Right atrium auricular region (tissue), 2 donors: Measurements from ENCODE around the gene KCNH2. TPM values are rescaled to one million over a fixed set of nuclear protein-coding genes. Genes with fewer than 3 reads are reported as not detected.

ENCODE experiments used
- DNase-seq: peaks from one replicate; pipeline ENCODE4 v3.0.0-alpha.2; 2019; ENCODE audit warnings: low spot score
- H3K27ac ChIP-seq, 2 donors: fragments of 200-600 bp; sonication (generic); 1 replicate in 1 of 2; 2 replicates in 1 of 2; pipeline ENCODE4 v1.5.1; 2016 to 2019
- H3K27me3 ChIP-seq, 2 donors: fragments of 200-600 bp; sonication (generic); one replicate each; pipeline versions ENCODE4 v1.5.1 to v1.6.0; 2017 to 2019
- H3K36me3 ChIP-seq: fragments of 200-600 bp; sonication (generic); one replicate; pipeline ENCODE4 v1.5.1; 2016
- H3K4me1 ChIP-seq, 2 donors: fragments of 200-600 bp; sonication (generic); one replicate each; pipeline versions ENCODE4 v1.5.1 to v1.6.0; 2017 to 2019
- H3K4me3 ChIP-seq, 2 donors: fragments of 200-600 bp; sonication (generic); 1 replicate in 1 of 2; 2 replicates in 1 of 2; pipeline ENCODE4 v1.5.1; 2017 to 2019; ENCODE audit warnings: mild to moderate bottlenecking in 1 of 2, moderate library complexity in 1 of 2
- H3K9me3 ChIP-seq, 2 donors: fragments of 200-600 bp; sonication (generic); one replicate each; pipeline ENCODE4 v1.5.1; 2019
- CTCF ChIP-seq, 2 donors: fragments of 200-600 bp; sonication (generic); IDR thresholded peaks; one replicate each; pipeline ENCODE4 v1.5.1; 2019; ENCODE audit warnings: antibody characterized with exemption in 2 of 2
- total RNA-seq, 2 donors: library from RNA; depleted of rRNA; stranded (reverse); fragments of >200 nt; gene quantifications; one replicate each; pipeline ENCODE4 v1.1.0, GENCODE V29; 2016

The KCNH2 gene
- total RNA-seq, 2 donors from 2014 or later, result 119 to 128 TPM

- TF ChIP-seq CTCF (IDR thresholded peaks at IDR 0.05), result no peak
- H3K4me1 ChIP-seq, result peaks cover 0 to 51% of the 10 kb centered on the region in 2 donors
- DNase-seq, result no peak
- H3K9me3 ChIP-seq, result no peaks in the 10 kb centered on the region
- H3K36me3 ChIP-seq, result peaks cover 27% of the 10 kb centered on the region
- no peak overlapping the region for H3K4me3 ChIP-seq
- H3K27ac ChIP-seq, result peak overlapping the region; percentile 75 to 85
- no peaks in the 10 kb centered on the region for H3K27me3 ChIP-seq
Measured at GRCh38 chr7:150954201-150954985, 23.7 kb downstream of the KCNH2 start.

- H3K9me3 ChIP-seq, result no peaks in the 10 kb centered on the region
- no peak overlapping the region for H3K4me3 ChIP-seq
- no peak for DNase-seq
- peaks cover 28% of the 10 kb centered on the region for H3K36me3 ChIP-seq
- H3K27me3 ChIP-seq, result no peaks in the 10 kb centered on the region
- H3K27ac ChIP-seq, result peak overlapping the region; percentile 75 to 85
- peaks cover 0 to 52% of the 10 kb centered on the region in 2 donors for H3K4me1 ChIP-seq
- TF ChIP-seq CTCF (IDR thresholded peaks at IDR 0.05), result no peak
Measured at GRCh38 chr7:150953061-150953997, 24.8 kb downstream of the KCNH2 start.

GRCh38 chr7:150952331-150953050 is 25.6 kb downstream of the KCNH2 start:
- H3K36me3 ChIP-seq, result peaks cover 24% of the 10 kb centered on the region
- no peak overlapping the region for H3K4me3 ChIP-seq
- H3K27ac ChIP-seq, result peak overlapping the region in 1 of 2 donors; percentile 75
- no peaks in the 10 kb centered on the region for H3K9me3 ChIP-seq
- H3K4me1 ChIP-seq, result peaks cover 0 to 52% of the 10 kb centered on the region in 2 donors
- no peaks in the 10 kb centered on the region for H3K27me3 ChIP-seq
- DNase-seq, result no peak
- TF ChIP-seq CTCF (IDR thresholded peaks at IDR 0.05), result no peak

- Histone ChIP-seq H3K4me1 (peaks cover 0 to 51% of the 10 kb centered on the region in 2 donors), H3K9me3 (no peaks in the 10 kb centered on the region), H3K36me3 (peaks cover 23% of the 10 kb centered on the region), H3K27ac (no peak overlapping the region), H3K27me3 (no peaks in the 10 kb centered on the region), H3K4me3 (no peak overlapping the region)
- TF ChIP-seq CTCF (IDR thresholded peaks at IDR 0.05), result no peak
- no peak for DNase-seq
Measured at GRCh38 chr7:150951521-150951920, 26.6 kb downstream of the KCNH2 start.

GRCh38 chr7:150951181-150951520 is 27.0 kb downstream of the KCNH2 start:
- Histone ChIP-seq H3K27ac (no peak overlapping the region), H3K9me3 (no peaks in the 10 kb centered on the region), H3K27me3 (no peaks in the 10 kb centered on the region), H3K4me1 (peaks cover 0 to 51% of the 10 kb centered on the region in 2 donors), H3K36me3 (peaks cover 25% of the 10 kb centered on the region), H3K4me3 (no peak overlapping the region)
- TF ChIP-seq CTCF (IDR thresholded peaks at IDR 0.05), result no peak
- no peak for DNase-seq
